ENCODE data around the gene CDC6.

The CDC6 gene

DNA sequence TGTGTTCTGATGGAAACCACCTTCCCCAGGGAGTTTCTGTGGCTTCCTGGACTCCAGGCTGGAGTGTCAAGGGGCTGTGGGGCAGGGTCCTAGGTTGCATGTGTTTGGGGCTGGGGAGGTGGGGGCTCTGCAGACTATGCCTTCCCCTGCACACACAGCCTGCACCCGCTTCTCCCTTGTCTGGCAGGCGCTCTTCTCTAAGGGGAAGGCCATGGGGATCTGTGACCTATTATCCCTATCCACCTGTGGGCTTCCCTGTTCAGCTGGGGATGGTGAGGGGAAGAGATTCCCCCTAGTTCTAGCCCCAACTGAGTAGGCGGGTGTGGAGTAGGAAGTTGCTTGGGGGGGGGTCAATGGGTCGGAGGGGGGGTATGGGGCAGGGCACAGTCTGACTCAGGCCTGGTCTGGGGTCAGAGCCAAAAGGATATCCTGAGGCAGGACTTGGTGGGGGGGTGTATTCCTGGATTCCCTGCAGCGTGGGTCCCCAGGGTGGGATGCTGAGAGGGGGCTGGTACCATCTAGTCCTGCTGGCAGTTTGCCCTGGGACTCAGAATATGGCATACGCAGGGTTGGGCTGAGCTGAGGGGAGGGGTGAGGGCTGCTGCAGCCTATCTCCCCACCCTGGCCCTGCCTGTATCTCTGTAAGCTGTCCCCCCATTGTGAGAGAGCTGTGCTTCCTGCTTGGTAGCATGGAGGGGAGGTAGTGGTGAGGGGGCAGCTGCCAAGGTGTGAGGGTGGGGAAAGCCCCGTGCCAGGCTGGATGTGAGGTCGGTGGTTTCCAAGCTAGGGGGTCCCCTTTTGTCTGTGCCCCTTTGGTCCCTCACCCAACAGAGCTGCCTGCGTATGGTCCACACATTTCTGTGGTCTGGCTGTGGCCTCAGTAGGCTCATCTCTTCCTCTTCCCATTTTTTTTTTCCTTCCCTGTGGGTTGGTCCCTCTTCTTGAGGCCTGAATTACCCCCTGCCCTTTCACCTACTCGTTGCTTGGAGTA lies 36.0 kb downstream of the CDC6 start:
- DNase-seq, result peak; percentile 45

DNA sequence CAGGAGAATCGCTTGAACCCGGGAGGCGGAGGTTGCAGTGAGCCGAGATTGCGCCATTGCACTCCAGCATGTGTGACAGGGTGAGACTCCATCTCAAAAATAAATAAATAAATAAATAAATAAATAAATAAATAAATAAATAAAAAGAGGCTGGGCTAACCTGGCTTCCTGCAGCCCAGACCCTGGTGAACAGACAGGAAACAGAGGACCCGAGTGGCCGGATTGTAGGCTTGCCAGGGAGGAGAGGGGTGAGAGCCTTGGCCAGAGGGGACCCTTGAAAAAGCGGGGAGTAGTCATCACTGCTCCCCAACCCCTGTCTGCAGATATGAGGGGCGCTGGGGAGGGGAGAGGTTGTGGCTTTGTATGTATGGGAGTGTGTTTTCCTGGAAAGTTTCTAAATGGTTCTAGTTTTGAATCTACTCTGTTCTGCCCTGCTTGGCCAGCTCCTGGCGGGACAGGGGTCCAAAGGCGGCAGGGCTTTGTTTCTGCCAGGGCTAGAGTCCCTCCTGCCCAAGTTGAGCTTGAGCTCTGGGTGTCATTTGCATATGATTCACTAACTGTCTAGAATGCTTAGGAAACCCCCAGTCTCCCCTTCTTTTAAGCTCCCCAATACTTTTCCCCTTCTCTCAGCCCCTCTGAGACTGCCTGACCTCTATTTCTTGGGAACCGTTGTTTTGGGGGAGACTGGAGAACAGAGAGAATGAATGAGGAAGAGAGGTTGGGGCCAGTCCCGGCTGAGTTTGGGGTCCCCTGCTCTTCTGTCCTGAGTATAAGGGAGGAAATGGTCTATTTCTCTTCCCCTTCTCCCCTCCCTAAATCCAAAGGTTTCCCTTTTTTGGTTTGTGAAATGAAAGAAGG lies 37.7 kb downstream of the CDC6 start:
- DNase-seq, result no peak

DNA sequence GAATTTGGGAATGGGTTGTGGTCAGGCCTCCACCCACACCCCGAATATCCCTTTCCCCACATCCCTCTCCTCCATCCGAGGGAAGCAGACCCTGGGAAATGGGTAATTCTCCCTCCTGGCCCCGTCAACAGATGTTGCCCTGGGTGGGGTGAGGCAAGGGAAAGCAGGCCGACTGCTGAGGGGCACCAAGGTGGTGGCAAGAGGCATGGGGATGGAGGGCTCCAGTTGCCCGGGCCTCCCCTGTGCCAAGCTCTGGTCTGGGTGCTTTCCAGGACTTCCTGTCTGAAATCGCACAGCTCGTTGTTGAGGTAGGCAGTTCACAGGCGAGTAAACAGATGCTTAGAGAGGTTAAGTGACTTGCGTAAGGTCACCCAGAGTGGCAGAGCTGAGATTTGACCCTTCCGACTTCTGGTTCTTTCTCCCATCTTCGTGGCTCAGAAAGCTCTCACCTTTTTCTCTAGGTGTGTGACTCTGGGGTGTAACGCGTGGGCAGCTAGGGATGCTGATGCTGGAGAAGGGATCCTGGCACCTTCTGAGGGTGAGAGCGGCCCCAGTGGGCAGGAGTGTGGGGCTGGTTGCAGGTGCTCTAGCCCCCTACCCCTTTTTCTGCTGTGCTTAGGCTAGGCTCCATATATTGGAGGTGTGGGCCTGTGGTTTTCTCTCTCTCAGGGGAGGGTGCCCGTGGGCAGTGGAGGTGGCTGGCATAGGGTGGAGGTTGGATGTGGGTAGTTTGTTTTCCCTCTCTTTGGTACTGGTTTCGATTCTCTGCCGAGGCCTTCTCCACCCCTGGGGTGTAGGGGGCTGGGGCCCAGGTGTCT lies 38.5 kb downstream of the CDC6 start:
- peak; percentile 54 for DNase-seq

DNA sequence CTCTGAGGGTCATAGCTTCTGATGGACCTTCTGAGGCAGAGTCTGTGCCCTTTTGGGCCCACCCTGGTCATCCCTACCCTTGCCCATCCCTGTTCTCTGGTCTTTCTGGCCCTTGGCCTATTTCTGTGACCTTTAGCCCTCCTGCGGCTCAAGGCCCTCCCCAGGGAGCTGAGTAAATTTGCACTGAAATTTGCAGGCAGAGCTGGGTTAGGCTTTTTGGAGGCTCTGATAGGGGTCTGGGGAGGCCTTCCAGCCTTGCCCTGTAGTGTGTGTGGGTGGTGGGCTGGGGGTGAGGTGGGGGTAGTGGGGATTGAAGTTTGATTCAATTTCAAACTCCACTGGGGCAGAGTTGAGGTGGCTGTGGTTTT lies 39.1 kb downstream of the CDC6 start:
- DNase-seq, result no peak

DNA sequence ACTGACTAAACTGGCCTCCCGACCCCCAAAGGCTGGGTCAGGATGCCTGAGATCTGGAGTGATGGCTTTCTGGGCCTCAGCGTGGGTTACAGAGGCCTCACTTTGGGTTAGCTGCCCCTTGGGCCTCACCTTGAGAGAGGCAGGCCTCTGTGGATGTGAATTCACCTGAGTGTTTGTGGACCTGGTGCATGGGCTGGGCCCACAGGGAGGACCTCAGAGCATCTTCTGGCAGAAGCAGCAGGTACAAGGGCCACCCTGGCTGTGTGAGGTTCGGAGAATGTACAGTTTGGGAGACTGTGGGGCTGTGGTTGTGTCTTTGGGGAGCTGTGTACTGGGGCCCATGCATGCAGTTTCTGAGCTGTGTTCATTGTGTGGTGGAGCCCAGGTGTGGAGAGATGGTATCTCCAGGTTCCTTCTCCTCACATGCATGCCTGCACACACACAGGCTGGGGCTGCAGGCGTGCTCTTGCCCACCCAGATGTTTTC lies 39.6 kb downstream of the CDC6 start:
- no peak for DNase-seq

DNA sequence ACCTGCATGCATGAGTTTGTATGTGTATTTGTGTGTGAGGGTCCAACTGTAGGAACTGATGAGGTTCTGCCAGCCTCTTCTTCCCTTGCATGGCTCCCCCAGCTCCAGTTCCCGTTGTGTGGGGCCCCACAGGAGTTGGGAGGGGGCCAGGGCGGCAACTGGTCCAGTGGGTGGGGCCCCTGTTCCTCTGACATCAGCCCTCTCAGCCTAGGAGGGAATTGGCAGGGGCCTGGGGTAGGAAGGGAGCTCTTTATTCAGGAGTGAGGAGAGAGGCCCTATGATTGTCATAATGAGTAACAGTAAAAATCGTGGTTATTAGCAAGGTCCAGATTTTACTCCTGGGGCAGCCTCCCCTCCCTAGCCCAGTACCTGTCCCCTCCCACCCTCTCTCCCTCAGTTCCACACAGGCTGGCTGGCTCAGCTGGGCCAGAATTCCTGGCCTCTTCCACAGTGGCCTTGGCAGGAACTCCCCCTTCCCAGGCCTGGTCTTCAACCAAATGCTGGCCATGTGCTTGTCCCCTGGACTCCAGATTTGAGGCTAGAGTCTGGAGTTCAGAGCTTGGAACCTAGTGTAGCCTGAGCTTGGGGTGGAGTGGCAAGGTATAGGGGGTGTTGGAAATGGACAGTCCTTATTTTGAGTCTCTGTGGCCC lies 40.2 kb downstream of the CDC6 start:
- DNase-seq, result no peak

DNA sequence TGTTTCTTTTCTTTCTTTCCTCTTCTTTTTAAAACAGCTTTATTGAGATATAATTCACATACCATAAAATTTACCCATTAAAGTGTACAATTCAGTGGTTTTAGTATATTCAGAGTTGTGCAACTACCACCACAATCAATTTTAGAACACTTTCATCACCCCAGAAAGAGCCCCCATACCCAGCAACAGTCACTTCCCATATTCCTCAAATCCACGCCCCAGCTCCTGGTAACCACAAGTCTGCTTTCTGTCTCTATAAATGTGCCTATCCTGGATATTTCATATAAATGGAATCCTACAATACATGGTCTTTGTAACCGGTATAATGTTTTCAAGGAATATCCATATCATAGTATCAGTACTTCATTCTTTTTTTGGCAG lies 40.7 kb downstream of the CDC6 start:
- DNase-seq, result no peak

DNA sequence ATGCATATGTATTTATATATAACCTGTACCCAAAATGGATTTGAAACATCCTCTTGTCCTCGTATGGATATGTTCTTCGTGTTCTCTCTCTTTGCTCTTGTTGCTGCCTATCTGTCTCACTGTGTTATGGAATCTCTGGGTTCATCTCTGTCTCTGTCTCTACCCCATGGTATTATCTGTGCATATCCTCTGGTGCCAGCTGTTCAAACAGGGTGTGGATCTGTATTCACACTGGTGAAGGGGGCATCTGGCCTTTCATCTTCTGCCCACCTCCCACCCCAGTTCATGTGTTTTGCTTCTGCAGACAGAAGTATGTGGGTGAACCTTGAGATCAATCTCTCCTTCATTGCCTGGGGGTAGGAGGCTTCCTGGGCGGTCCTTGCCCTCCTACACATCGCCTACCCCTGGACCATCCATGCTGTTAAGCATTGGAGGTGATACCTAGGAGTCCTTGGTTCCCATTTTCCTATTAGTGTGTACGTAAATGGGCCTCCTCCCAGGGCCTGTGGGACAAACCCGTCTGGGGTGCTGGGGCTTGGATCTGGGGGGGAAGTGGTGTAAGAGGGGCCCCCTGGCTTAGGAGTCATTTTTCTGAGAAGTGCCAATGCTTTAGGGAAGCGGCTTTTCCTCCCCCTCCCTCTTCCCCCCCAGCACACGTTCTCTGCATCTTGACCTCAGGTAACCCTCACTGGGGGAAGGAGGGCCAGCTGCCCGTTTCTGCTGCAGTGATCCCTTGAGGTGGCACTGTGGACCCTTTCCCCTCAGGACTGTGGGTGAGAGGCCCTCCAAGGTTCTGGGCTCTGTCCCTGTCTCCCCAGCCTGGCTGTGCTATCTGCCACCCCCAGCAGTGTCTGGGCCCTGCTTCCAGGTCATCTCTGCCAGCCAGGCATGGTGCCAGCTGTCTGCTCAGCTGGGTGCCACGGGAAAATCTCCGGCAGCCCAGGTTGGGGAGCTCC lies 42.4 kb downstream of the CDC6 start:
- DNase-seq, result no peak

DNA sequence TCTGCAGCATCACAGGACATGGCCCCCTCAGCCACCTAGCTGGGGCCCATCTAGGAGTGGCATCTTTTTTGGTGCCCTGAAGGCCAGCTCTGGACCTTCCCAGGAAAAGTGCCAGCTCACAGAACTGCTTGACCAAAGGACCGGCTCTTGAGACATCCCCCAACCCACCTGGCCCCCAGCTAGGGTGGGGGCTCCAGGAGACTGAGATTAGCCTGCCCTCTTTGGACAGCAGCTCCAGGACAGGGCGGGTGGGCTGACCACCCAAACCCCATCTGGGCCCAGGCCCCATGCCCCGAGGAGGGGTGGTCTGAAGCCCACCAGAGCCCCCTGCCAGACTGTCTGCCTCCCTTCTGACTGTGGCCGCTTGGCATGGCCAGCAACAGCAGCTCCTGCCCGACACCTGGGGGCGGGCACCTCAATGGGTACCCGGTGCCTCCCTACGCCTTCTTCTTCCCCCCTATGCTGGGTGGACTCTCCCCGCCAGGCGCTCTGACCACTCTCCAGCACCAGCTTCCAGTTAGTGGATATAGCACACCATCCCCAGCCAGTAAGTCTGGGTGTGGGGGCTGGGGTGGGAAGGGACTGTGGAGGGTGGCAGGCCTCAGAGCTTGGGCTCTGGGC lies 43.3 kb downstream of the CDC6 start:
- DNase-seq, result no peak

DNA sequence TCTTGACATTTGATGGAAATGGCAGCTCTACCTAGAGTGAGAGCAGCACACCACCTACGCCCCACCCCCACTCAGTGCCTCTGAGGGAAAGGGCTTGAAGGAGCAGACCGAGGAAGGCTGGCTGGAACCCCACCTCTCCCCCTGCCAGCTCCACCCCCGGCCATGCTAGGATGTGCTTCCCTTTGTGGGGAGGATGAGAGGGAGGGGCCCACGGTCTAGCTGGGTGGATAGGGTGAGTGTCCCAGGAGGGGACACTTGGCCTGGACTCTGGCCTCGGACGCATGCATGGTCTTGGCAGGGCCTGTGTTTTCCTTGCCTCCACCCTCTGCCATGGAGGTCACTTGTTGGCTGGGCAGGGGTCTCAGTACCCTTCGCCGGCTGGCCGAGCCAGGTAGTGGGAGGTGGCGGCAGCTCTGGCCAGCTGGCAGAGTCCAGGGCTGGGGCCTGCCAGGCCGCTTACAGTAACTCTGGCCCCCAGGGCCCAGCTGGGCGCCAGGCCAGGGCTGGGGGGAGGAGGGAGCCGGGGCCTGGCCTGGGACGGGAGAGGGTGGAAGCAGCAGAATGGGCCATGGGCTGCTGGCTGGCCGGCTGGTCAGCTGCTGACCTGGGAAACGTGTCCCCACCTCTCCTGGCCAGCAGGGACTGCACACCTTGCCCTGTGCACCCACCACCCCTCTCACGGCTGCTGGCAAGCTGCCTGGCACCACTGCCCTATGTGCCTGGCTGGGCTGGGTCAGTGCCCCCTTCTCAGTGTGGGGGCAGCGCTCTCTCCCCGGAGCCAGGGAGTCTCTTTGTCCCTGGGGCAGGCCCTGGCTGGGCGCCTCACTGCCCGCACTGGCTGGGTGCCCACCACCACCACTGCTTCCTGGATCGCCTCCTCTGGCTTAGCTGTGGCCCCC lies 44.3 kb downstream of the CDC6 start:
- DNase-seq, result no peak

DNA sequence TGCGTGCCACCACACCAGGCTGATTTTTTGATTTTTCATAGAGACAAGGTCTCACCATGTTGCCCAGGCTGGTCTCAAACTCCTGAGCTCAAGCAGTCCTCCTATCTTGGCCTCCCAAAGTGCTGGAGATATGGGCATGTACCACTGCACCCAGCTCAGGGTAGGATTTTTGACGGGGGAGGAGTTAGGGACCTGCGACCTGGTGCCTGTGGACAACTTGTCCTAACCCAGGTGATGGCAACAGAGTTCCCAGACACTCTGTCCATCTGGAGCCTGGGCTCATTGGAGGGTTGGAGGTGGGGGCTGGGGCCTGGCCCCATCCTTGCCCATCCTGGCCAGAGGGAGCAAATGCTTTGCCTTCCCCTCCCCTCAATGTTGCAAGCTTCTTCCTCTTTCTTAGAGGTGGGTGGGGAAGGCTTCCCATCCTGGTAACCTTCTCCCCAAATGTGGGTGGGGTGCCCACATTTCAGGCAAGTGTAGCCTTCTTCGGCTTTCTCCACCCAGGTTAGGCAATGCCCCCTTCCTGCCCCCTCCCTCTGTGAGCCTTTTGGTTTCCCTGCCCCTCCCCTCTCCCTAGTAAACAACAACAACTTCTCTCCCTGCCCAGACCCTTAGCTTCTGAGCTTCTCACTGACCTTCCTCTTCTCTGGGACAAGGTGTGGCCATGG lies 46.2 kb downstream of the CDC6 start:
- no peak for DNase-seq

DNA sequence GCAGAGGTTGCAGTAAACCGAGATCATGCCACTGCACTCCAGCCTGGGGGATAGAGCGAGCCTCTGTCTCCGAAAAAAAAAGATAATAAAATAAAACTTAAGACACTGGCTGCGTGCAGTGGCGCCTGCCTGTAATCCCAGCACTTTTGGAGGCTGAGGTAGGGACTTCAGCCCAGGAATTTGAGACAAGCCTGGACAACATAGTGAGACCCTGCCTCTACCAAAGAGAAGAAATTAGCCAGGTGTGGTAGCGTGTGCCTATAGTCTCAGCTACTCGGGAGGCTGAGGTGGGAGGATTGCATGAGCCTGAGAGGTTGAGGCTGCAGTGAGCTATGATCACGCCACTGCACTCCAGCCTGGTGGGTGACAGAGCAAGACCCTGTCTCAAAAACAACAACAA lies 47.9 kb downstream of the CDC6 start:
- no peak for DNase-seq

DNA sequence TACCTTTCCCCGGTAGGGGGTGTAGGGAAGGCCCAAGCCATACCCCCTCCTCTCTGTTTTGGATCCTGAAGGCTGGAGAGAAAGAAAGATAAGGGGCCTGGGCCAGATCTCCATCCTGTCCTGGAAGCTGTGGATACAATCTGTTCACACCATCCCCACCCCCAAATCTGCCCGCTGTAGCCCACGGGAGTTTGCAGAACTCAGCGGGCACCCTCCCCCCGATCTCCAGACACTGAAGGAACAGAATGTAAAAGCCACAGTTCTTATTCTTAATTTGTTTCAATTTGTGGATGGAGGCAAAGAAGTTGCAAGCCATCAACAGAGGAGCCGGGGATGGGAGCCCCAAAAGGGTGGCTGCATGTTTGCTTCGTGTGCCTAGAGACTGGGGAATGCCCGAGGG lies 49.7 kb downstream of the CDC6 start:
- DNase-seq, result no peak

DNA sequence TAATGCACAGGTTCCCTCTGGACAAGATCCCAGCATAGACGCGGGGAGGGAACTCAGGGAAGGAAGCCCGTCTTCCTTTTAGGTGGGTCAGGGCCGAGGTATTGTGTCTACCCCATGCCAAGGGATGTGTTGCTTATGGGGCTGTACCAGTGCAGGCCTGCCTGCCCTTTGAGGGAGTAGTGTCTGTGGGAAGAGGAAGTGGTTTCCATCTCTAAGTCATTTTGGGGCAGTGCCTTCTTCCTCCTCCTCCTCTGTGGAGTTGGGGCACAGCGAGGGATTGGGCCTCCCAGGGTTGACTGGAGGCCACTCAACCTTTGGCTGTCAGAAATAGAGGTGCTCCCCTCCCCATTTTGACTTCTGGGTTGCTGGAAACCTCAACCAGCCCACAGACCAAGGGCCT lies 50.4 kb downstream of the CDC6 start:
- no peak for DNase-seq

DNA sequence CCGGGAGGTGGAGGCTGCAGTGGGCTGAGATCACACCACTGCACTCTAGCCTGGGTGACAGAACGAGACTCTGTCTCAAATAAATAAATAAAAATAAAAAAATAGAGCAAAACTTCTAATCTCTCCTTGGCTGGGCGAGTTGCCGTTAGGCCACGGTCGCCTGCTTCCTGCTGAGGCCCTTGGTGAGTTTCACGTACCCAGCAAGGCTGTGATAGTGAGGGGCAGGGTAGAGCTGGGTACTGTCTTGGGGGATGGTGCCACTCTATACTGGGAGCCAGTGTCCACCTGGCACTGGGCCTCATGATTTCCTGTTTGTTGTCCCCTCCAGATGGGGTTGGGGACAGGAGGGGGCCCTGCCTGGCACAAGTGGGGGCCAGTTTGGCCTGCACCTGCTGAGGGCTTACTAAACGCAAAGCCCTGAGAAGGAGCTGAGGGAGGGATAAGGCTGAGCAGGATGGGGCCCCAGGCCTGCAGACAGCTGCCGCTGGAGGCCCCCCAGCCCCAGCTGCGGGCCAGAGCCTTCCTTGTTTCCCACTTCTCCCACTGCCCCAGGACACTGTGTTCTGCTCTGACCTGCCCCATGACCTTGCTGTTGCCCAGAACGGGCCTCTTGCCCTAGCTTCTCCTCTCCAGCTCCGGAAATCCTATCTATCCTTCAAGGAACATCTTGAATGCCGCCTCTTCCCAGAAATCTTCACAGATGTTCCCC lies 51.4 kb downstream of the CDC6 start:
- DNase-seq, result no peak

DNA sequence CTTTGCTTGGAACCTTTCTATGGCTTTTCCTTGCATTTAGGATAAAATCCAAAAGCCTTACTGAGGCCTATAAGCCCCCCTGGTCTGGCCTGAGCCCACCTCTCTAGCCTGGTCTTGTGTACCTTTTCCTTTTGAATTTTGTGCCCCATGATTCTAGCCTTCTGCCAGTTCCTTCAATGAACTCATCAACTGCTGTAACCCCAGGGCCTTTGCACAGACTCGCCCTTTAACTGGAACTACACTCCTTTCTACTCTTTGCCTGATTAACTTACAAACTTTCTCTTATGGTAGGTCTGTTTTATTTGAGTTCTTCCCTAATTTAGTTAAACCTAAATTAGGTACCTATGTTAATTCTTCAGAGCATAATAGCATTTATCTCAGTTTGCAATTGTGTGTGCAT lies 52.6 kb downstream of the CDC6 start:
- DNase-seq, result no peak

DNA sequence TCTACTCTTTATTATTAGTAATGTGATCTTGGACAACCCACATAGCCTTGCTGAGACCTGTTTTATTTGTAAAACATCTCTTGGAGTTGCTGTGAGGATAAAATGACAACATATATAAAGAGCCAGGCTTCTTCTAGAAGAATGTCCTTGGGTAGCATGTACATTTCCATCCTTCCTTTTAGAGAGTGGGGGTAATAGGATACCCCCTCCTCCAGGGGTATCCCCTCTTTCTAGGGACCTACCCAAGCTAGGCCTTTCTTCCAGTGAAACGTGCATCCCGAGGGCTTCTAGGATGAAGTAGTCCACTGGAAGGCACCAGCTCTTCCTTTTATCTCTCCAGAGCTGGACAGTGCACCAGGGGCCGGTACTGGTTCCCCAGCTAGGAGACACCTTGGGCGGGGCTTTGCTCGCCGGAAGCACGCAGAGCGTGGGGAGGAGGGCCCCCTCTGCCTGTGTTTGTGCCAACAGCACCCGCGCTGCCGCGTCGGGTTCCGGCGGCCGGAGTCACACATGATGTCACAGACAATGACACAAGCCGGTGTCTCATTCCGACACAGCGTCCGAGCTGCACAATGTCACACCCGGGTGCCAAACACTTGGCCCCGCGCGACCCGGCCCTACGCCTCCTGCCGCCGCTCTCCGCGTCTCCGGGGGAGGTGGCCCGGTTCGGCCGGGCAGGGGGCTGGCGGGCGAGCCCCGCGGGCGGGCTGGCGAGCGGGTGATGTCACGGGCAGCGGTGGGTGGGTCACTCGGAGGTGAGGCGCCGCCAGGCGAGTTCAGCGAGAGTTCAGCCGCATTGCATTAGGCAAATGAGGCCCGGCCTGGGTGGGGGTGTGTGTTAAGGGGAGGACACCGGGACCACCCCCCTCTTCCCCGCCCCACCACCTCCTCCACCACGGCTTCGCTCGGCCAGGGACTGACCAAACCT lies 53.5 kb downstream of the CDC6 start:
- peak; percentile 89 for DNase-seq
